AG04450 (cell line): ENCODE data around the gene FAR2. TPM values are rescaled to one million over a fixed set of nuclear protein-coding genes. Genes with fewer than 3 reads are reported as not detected.

Experiments used
- CTCF ChIA-PET: fragments of 300-600, 350-600 bp; formaldehyde crosslinking; extraction: SDS; loops from one replicate; lab custom pipeline; 2022; ENCODE audit warnings: antibody characterized with exemption, inconsistent platforms; lab: Charles Lee
- POLR2A ChIA-PET: fragments of 350-600 bp; formaldehyde crosslinking; extraction: SDS; loops from one replicate; lab custom pipeline; 2021; ENCODE audit warnings: antibody characterized with exemption, inconsistent platforms; lab: Yijun Ruan, JAX
- DNase-seq: peaks from one replicate; pipeline ENCODE4 v3.0.0-alpha.2; 2011; ENCODE audit warnings: low read depth, low spot score
- H3K27ac ChIP-seq: one replicate; pipeline ENCODE4 v1.5.1; 2012; ENCODE audit warnings: low read depth, low read length, control low read depth
- H3K27me3 ChIP-seq: one replicate; pipeline ENCODE4 v1.6.0; 2012; ENCODE audit warnings: low read length; ENCODE audit not compliant: control insufficient read depth, insufficient read depth
- H3K4me3 ChIP-seq: 2 replicates; pipeline ENCODE4 v1.5.1; 2011; ENCODE audit warnings: mild to moderate bottlenecking, low read depth, low read length, control low read depth
- H3K9me3 ChIP-seq: 2 replicates; pipeline ENCODE4 v1.5.1; 2012; ENCODE audit warnings: low read length; ENCODE audit not compliant: control insufficient read depth, insufficient read depth
- CTCF ChIP-seq: IDR thresholded peaks from 2 replicates; pipeline ENCODE4 v1.5.1; 2011; ENCODE audit warnings: low read depth, low read length, control low read depth, inconsistent platforms
- polyA plus RNA-seq: library from polyadenylated mRNA; depleted of rRNA; stranded (reverse); fragments of >200 nt; gene quantifications from 2 replicates; pipeline ENCODE4 v1.2.3, GENCODE V29; 2011

Gene FAR2
- polyA plus RNA-seq, 1 experiment = 3.4 TPM

GRCh38 chr12:29225834-29226233 is 76.8 kb downstream of the FAR2 start:
- CTCF ChIA-PET = no interaction called here
- TF ChIP-seq CTCF = no peak
- H3K4me3 ChIP-seq = no peak overlapping the region
- H3K27ac ChIP-seq = no peak overlapping the region
- POLR2A ChIA-PET = no interaction called here
- no peak for DNase-seq
- H3K27me3 ChIP-seq = no peaks in the 10 kb centered on the region
- H3K9me3 ChIP-seq = no peaks in the 10 kb centered on the region

- Histone ChIP-seq H3K4me3 (no peak overlapping the region), H3K9me3 (no peaks in the 10 kb centered on the region), H3K27ac (no peak overlapping the region), H3K27me3 (no peaks in the 10 kb centered on the region)
- ChIA-PET CTCF (no interaction called here), POLR2A (no interaction called here)
- TF ChIP-seq CTCF = no peak
- DNase-seq = no peak
These were observed 77.5 kb downstream of the FAR2 start for GRCh38 chr12:29226616-29227015.

- POLR2A ChIA-PET = no interaction called here
- no peak for DNase-seq
- Histone ChIP-seq H3K4me3 (no peak overlapping the region), H3K9me3 (no peaks in the 10 kb centered on the region), H3K27ac (no peak overlapping the region), H3K27me3 (no peaks in the 10 kb centered on the region)
- no peak for TF ChIP-seq CTCF
- CTCF ChIA-PET = no interaction called here
These were observed 79.5 kb downstream of the FAR2 start for GRCh38 chr12:29228474-29229157.

- Histone ChIP-seq H3K4me3 (no peak overlapping the region), H3K27me3 (no peaks in the 10 kb centered on the region), H3K27ac (no peak overlapping the region), H3K9me3 (no peaks in the 10 kb centered on the region)
- ChIA-PET CTCF (no interaction called here), POLR2A (no interaction called here)
- TF ChIP-seq CTCF = no peak
- DNase-seq = no peak
These were observed 80.1 kb downstream of the FAR2 start for GRCh38 chr12:29229158-29229505.

GRCh38 chr12:29229937-29230336 is 80.9 kb downstream of the FAR2 start:
- POLR2A ChIA-PET = no interaction called here
- H3K9me3 ChIP-seq = no peaks in the 10 kb centered on the region
- no peak overlapping the region for H3K4me3 ChIP-seq
- CTCF ChIA-PET = no interaction called here
- no peak overlapping the region for H3K27ac ChIP-seq
- no peak for DNase-seq
- no peaks in the 10 kb centered on the region for H3K27me3 ChIP-seq
- no peak for TF ChIP-seq CTCF
